H1 (cell line): ENCODE measurements around the gene SP9. TPM values are rescaled to one million over a fixed set of nuclear protein-coding genes. Genes with fewer than 3 reads are reported as not detected.

ENCODE experiments used
- CTCF ChIA-PET: fragments of 300-600 bp; sonication (Branson Sonifier 250); formaldehyde crosslinking; loops from one replicate; lab custom pipeline; 2021; ENCODE audit not compliant: partially characterized antibody; lab: Charles Lee
- POLR2A ChIA-PET: fragments of 300-600 bp; sonication (Branson Sonifier 250); formaldehyde crosslinking; loops from one replicate; lab custom pipeline; 2021; ENCODE audit warnings: inconsistent platforms; ENCODE audit not compliant: partially characterized antibody; lab: Charles Lee
- DNase-seq, 2 experiments: peaks; one replicate each; pipeline versions ENCODE4 v3.0.0 to v3.0.0-alpha.2; 2010 to 2022; ENCODE audit warnings: low spot score in 2 of 2, low read depth in 1 of 2, mixed read lengths in 1 of 2
- FAIRE-seq: peaks from 2 replicates; lab custom pipeline; 2011; peaks lifted over from hg19 to GRCh38; lab: Jason Lieb, UNC
- H2AFZ ChIP-seq: 2 replicates; pipeline ENCODE4 v1.8.1; 2012; ENCODE audit warnings: low read length, inconsistent platforms
- H2AK5ac ChIP-seq: 2 replicates; pipeline ENCODE4 v1.6.1; 2013; ENCODE audit warnings: low read depth, low read length
- H2BK120ac ChIP-seq: replicated peaks from 2 replicates; pipeline ENCODE3; 2013; ENCODE audit warnings: low read depth, low read length, inconsistent platforms
- H2BK12ac ChIP-seq: 2 replicates; pipeline ENCODE4 v1.6.1; 2013; ENCODE audit warnings: low read depth, low read length
- H2BK15ac ChIP-seq: 2 replicates; pipeline ENCODE4 v1.6.1; 2013; ENCODE audit warnings: low read length
- H2BK20ac ChIP-seq: 2 replicates; pipeline ENCODE4 v1.6.1; 2013; ENCODE audit warnings: low read length
- H2BK5ac ChIP-seq: 2 replicates; pipeline ENCODE4 v1.6.1; 2013; ENCODE audit warnings: low read depth, low read length
- H3K14ac ChIP-seq: 2 replicates; pipeline ENCODE4 v1.6.1; 2013; ENCODE audit warnings: inconsistent platforms; ENCODE audit not compliant: insufficient read length
- H3K18ac ChIP-seq: 2 replicates; pipeline ENCODE4 v1.6.1; 2013; ENCODE audit warnings: low read length; ENCODE audit errors: extremely low read depth
- H3K23ac ChIP-seq: 2 replicates; pipeline ENCODE4 v1.6.1; 2013; ENCODE audit warnings: inconsistent platforms; ENCODE audit not compliant: insufficient read length
- H3K23me2 ChIP-seq: 2 replicates; pipeline ENCODE4 v1.6.1; 2013; ENCODE audit warnings: low read depth, low read length
- H3K27ac ChIP-seq: 2 replicates; pipeline ENCODE4 v1.6.1; 2011; ENCODE audit warnings: low read depth, low read length, inconsistent platforms
- H3K27me3 ChIP-seq, 4 experiments: replicated peaks in 1 of 4; 1 replicate in 1 of 4; 2 replicates in 3 of 4; pipeline versions ENCODE4 v1.6.1 to v1.8.1; 2011 to 2013; ENCODE audit warnings: low read length in 3 of 4, mild to moderate bottlenecking in 3 of 4, inconsistent platforms in 2 of 4, mixed read lengths in 2 of 4, moderate library complexity in 1 of 4; ENCODE audit not compliant: control insufficient read depth in 3 of 4, insufficient read depth in 3 of 4; ENCODE audit errors: extremely low read depth in 1 of 4
- H3K36me3 ChIP-seq, 4 experiments: 2 replicates each; pipeline versions ENCODE4 v1.6.1 to v1.8.1; 2011 to 2013; ENCODE audit warnings: mild to moderate bottlenecking in 4 of 4, low read length in 3 of 4, moderate library complexity in 2 of 4, control low read depth in 1 of 4, inconsistent platforms in 1 of 4; ENCODE audit not compliant: insufficient read depth in 4 of 4, control insufficient read depth in 2 of 4
- H3K4ac ChIP-seq: replicated peaks from 2 replicates; pipeline ENCODE3; 2013; ENCODE audit warnings: low read length, low read depth, mixed read lengths, inconsistent platforms; ENCODE audit not compliant: insufficient read length
- H3K4me1 ChIP-seq, 4 experiments: replicated peaks in 1 of 4; 1 replicate in 1 of 4; 2 replicates in 3 of 4; pipeline versions ENCODE4 v1.6.1 to v1.8.1; 2011 to 2013; ENCODE audit warnings: low read length in 3 of 4, inconsistent platforms in 2 of 4, mixed read lengths in 1 of 4; ENCODE audit not compliant: insufficient read depth in 4 of 4, control insufficient read depth in 3 of 4
- H3K4me2 ChIP-seq, 2 experiments: 2 replicates each; pipeline versions ENCODE4 v1.6.1 to v1.8.1; 2011 to 2013; ENCODE audit warnings: low read depth in 2 of 2, low read length in 2 of 2, control low read depth in 1 of 2, inconsistent platforms in 1 of 2, mild to moderate bottlenecking in 1 of 2; ENCODE audit not compliant: insufficient read depth in 1 of 2
- H3K4me3 ChIP-seq, 4 experiments: fragments of 200-600, 300-600 bp in 1 of 4; sonication (generic), shearing (Covaris generic), sonication (Bioruptor Twin) in 1 of 4; 2 replicates each; pipeline versions ENCODE4 v1.5.1 to v1.8.1; 2011 to 2016; ENCODE audit warnings: low read length in 4 of 4, low read depth in 3 of 4, control low read depth in 2 of 4, inconsistent platforms in 2 of 4, mild to moderate bottlenecking in 2 of 4, mixed read lengths in 1 of 4, moderate library complexity in 1 of 4; ENCODE audit not compliant: insufficient read depth in 2 of 4; ENCODE audit errors: extremely low read depth in 1 of 4
- H3K56ac ChIP-seq: replicated peaks from 2 replicates; pipeline ENCODE3; 2013; ENCODE audit warnings: low read depth, mild to moderate bottlenecking, mixed read lengths, low read length, inconsistent platforms; ENCODE audit not compliant: insufficient read length
- H3K79me1 ChIP-seq: 2 replicates; pipeline ENCODE4 v1.6.1; 2013; ENCODE audit warnings: low read depth, low read length, control low read depth
- H3K79me2 ChIP-seq, 2 experiments: 2 replicates each; pipeline versions ENCODE4 v1.6.1 to v1.8.1; 2012 to 2013; ENCODE audit warnings: low read length in 2 of 2, mild to moderate bottlenecking in 2 of 2, inconsistent platforms in 1 of 2; ENCODE audit not compliant: insufficient read depth in 2 of 2, control insufficient read depth in 1 of 2
- H3K9ac ChIP-seq, 4 experiments: replicated peaks in 1 of 4; 1 replicate in 1 of 4; 2 replicates in 3 of 4; pipeline versions ENCODE4 v1.6.1 to v1.8.1; 2011 to 2013; ENCODE audit warnings: low read depth in 3 of 4, low read length in 3 of 4, control low read depth in 2 of 4, mild to moderate bottlenecking in 2 of 4, moderate library complexity in 2 of 4, inconsistent platforms in 1 of 4; ENCODE audit errors: extremely low read depth in 1 of 4
- H3K9me3 ChIP-seq, 2 experiments: 2 replicates each; pipeline versions ENCODE4 v1.6.1 to v1.8.1; 2012 to 2013; ENCODE audit warnings: mild to moderate bottlenecking in 2 of 2, moderate library complexity in 2 of 2, control low read depth in 1 of 2, inconsistent platforms in 1 of 2, low read depth in 1 of 2, low read length in 1 of 2, mixed read lengths in 1 of 2; ENCODE audit not compliant: insufficient read depth in 2 of 2
- H4K20me1 ChIP-seq, 2 experiments: replicated peaks in 1 of 2; 2 replicates each; pipeline versions ENCODE3 to v1.8.1; 2011 to 2013; ENCODE audit warnings: inconsistent platforms in 2 of 2, low read length in 2 of 2, mild to moderate bottlenecking in 1 of 2; ENCODE audit not compliant: insufficient read depth in 2 of 2, control insufficient read depth in 1 of 2
- H4K5ac ChIP-seq: 2 replicates; pipeline ENCODE4 v1.6.1; 2013; ENCODE audit warnings: low read length, low read depth, mixed read lengths, inconsistent platforms; ENCODE audit not compliant: insufficient read length
- H4K8ac ChIP-seq: 2 replicates; pipeline ENCODE4 v1.8.0; 2013; ENCODE audit warnings: mild to moderate bottlenecking, moderate library complexity, low read length, inconsistent platforms; ENCODE audit not compliant: insufficient read depth; ENCODE audit errors: extremely low read depth
- H4K91ac ChIP-seq: replicated peaks from 2 replicates; pipeline ENCODE3; 2013; ENCODE audit warnings: low read length, mixed read lengths, inconsistent platforms; ENCODE audit not compliant: insufficient read length
- FOSL1 ChIP-seq: IDR thresholded peaks from 2 replicates; pipeline ENCODE4 v1.6.1; 2011; ENCODE audit warnings: mild to moderate bottlenecking, low read depth, low read length, moderate library complexity; ENCODE audit not compliant: insufficient read depth
- HDAC2 ChIP-seq, 2 experiments: fragments of 300-600 bp in 1 of 2; sonication (generic) in 1 of 2; IDR thresholded peaks; 2 replicates each; pipeline ENCODE4 v1.6.1; 2011 to 2012; ENCODE audit warnings: low read depth in 2 of 2, low read length in 2 of 2, mild to moderate bottlenecking in 2 of 2, moderate library complexity in 2 of 2, borderline replicate concordance in 1 of 2, inconsistent platforms in 1 of 2
- JUN ChIP-seq: IDR thresholded peaks from 2 replicates; pipeline ENCODE4 v1.6.1; 2011; ENCODE audit warnings: low read depth, mild to moderate bottlenecking, improper control_type of control experiment, low read length
- KDM4A ChIP-seq: IDR thresholded peaks from one replicate; pipeline ENCODE4 v1.7.1; 2012; ENCODE audit warnings: low read depth, mild to moderate bottlenecking, moderate library complexity, low read length, inconsistent platforms; ENCODE audit not compliant: severe bottlenecking
- RBBP5 ChIP-seq: IDR thresholded peaks from 2 replicates; pipeline ENCODE4 v1.7.1; 2012; ENCODE audit warnings: low read depth, mild to moderate bottlenecking, inconsistent platforms, low read length, moderate library complexity, borderline replicate concordance
- RXRA ChIP-seq: IDR thresholded peaks from 2 replicates; pipeline ENCODE4 v1.6.1; 2011; ENCODE audit warnings: low read depth, mild to moderate bottlenecking, low read length, moderate library complexity; ENCODE audit not compliant: insufficient read depth
- SP1 ChIP-seq: IDR thresholded peaks from 2 replicates; pipeline ENCODE4 v1.6.1; 2011; ENCODE audit warnings: low read depth, low read length
- SP4 ChIP-seq: IDR thresholded peaks from 2 replicates; pipeline ENCODE4 v1.6.1; 2012; ENCODE audit warnings: low read length, inconsistent platforms
- WGBS, 2 experiments: shearing (Covaris generic) in 1 of 2; methylation state at CpG; one replicate each; pipeline versions ENCODE4 v1.1.6 to v1.1.7; 2013 to 2015; ENCODE audit warnings: low lambda C conversion rate in 2 of 2, mixed read lengths in 2 of 2, inconsistent platforms in 1 of 2, low coverage in 1 of 2, missing lambda C conversion rate in 1 of 2; ENCODE audit not compliant: insufficient replicate concordance in 2 of 2, insufficient coverage in 1 of 2, insufficient read length in 1 of 2; ENCODE audit errors: extremely low coverage in 1 of 2, missing lambda C conversion rate in 1 of 2; 5-methylcytosine and 5-hydroxymethylcytosine counted together
- polyA plus RNA-seq, 7 experiments: library from polyadenylated mRNA; depleted of rRNA in 3 of 7; stranded (reverse) in 5 of 7; unstranded in 2 of 7; fragments of >200 nt in 5 of 7; fragments of 200-250 nt in 2 of 7; gene quantifications; 1 replicate in 5 of 7; 2 replicates in 1 of 7; 4 replicates in 1 of 7; pipeline versions ENCODE4 v1.2.1 to v1.2.3, GENCODE V29; 2011 to 2013; ENCODE audit warnings: missing spikeins in 2 of 7, mixed read lengths in 2 of 7
- total RNA-seq: library from RNA; stranded (reverse); fragmentation: NEBNext Ultra II Directional; extraction: Animal tissue kit (Norgen Biotek cat#: 25700); gene quantifications from 2 replicates; pipeline ENCODE4 v1.2.1, GENCODE V29; 2021
- TF ChIP-seq, protein P1 (sequence below): IDR thresholded peaks from 2 replicates; pipeline ENCODE4 v1.6.1; 2011; ENCODE audit warnings: low read length, improper control_type of control experiment

The SP9 gene
- total and polyA plus RNA-seq, 2 of the 8 experiments (the other 6 are each of a cell fraction or from before 2014, with no cell fraction given), result 0.03 to 0.11 TPM

DNA sequence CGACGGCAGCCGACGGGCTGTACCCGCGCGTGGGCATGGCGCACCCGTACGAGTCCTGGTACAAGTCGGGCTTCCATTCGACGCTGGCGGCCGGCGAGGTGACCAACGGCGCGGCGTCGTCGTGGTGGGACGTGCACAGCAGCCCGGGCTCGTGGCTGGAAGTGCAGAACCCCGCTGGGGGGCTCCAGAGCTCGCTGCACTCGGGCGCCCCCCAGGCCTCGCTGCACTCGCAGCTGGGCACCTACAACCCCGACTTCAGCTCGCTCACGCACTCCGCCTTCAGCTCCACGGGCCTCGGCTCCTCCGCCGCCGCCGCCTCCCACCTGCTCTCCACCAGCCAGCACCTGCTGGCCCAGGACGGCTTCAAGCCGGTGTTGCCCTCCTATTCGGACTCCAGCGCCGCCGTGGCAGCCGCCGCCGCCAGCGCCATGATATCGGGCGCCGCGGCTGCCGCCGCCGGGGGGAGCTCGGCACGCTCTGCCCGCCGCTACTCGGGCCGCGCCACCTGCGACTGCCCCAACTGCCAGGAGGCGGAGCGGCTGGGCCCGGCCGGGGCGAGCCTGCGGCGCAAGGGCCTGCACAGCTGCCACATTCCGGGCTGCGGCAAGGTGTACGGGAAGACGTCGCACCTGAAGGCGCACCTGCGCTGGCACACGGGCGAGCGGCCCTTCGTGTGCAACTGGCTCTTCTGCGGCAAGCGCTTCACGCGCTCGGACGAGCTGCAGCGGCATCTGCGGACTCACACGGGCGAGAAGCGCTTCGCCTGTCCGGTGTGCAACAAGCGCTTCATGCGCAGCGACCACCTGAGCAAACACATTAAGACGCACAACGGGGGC lies 2.0 kb downstream of the SP9 start:
- H3K9me3 ChIP-seq, result no peaks in the 10 kb centered on the region
- peak overlapping the region; percentile 78; the same call in 1 of the 2 replicates for H3K18ac ChIP-seq
- peak in 1 of 2 experiments; percentile 80 for DNase-seq
- WGBS, 2 experiments, result 2% methylated on average over 72 of the region's 102 CpGs; no CpG with 5 or more reads in 1 of the 2 experiments
- ChIA-PET POLR2A (interaction anchor here (0.5 to 1.3 kb wide), 6 partner anchors 8 to 216 kb away, joined by 3 to 4 read pairs (median 3); no protein-coding TSS in a partner anchor), CTCF (interaction anchor here (0.7 to 1.9 kb wide), 8 partner anchors 8 to 281 kb away, joined by 3 to 5 read pairs (median 3); no protein-coding TSS in a partner anchor)
- H2BK20ac ChIP-seq, result peak overlapping the region; percentile 80; the same call in 1 of the 2 replicates
- H4K8ac ChIP-seq, result peak overlapping the region; percentile 51
- no peak overlapping the region for H2AK5ac ChIP-seq
- H3K9ac ChIP-seq, result no peak overlapping the region
- no peak overlapping the region for H2BK15ac ChIP-seq
- no peak overlapping the region; the same call in 1 of the 2 replicates for H2BK5ac ChIP-seq
- H2AFZ ChIP-seq, result no peak overlapping the region; the same call in 1 of the 2 replicates
- peaks cover 25% of the 10 kb centered on the region; the same call in 1 of the 2 replicates for H3K23me2 ChIP-seq
- peak overlapping the region; percentile 13 to 64 (median 42); a peak in 7 of 8 replicates for H3K4me3 ChIP-seq
- no peak for FAIRE-seq
- no peak overlapping the region for H3K4ac ChIP-seq
- H4K91ac ChIP-seq, result peak overlapping the region; percentile 50
- no peak overlapping the region for H3K27ac ChIP-seq
- H3K4me1 ChIP-seq, result peaks cover 11 to 36% (median 20%) of the 10 kb centered on the region in 4 experiments
- peak overlapping the region; percentile 68; the same call in 1 of the 2 replicates for H2BK12ac ChIP-seq
- no peak overlapping the region for H3K23ac ChIP-seq
- H3K56ac ChIP-seq, result no peak overlapping the region
- H3K4me2 ChIP-seq, result peak overlapping the region; percentile 84 to 88
- no peaks in the 10 kb centered on the region; a peak in 1 of 8 replicates for H3K36me3 ChIP-seq
- no peak overlapping the region for H2BK120ac ChIP-seq
- peaks cover 3 to 8% of the 10 kb centered on the region in 2 experiments for H4K20me1 ChIP-seq
- no peaks in the 10 kb centered on the region for H3K79me2 ChIP-seq
- H4K5ac ChIP-seq, result no peak overlapping the region
- no peaks in the 10 kb centered on the region for H3K79me1 ChIP-seq
- no peak overlapping the region for H3K14ac ChIP-seq
- H3K27me3 ChIP-seq, result peaks cover 46 to 98% (median 82%) of the 10 kb centered on the region in 4 experiments
- TF ChIP-seq RBBP5, result peak; percentile 16; the same call in 1 of the 2 replicates
- TF ChIP-seq RXRA, result no peak
- TF ChIP-seq KDM4A, result peak; percentile 84
- no peak for TF ChIP-seq SP4
- TF ChIP-seq HDAC2 (IDR thresholded peaks at IDR 0.05; ENCODE audit: borderline replicate concordance in 1 of 2, low read depth in 2 of 2, low read length in 2 of 2), result no peak
- TF ChIP-seq, protein P1, sequence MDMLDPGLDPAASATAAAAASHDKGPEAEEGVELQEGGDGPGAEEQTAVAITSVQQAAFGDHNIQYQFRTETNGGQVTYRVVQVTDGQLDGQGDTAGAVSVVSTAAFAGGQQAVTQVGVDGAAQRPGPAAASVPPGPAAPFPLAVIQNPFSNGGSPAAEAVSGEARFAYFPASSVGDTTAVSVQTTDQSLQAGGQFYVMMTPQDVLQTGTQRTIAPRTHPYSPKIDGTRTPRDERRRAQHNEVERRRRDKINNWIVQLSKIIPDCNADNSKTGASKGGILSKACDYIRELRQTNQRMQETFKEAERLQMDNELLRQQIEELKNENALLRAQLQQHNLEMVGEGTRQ, result no peak
- TF ChIP-seq JUN, result no peak
- TF ChIP-seq FOSL1, result no peak
- no peak for TF ChIP-seq SP1
